ENCODE measurements around the gene C1orf21.

DNA sequence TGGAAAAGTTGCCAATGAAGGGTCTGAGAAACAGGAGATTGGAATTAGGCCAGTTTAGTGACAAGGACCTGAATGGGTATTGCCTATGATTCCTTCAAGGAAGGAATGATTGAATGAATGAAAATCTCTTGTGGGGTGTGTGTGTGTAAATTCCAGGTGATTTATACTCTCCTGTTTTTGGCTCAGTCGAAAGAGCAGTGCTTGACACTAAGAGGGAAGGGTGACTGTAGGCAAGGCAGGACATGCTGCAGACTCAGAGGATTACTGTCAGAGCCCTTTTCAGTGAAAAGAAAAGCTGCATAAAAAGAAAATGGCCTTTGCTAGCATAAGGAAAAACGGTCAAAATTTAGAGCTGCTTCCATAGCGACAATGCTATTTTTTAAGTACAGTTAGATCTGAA, 30.1 kb downstream of the C1orf21 start:
- TF ChIP-seq, protein P1, sequence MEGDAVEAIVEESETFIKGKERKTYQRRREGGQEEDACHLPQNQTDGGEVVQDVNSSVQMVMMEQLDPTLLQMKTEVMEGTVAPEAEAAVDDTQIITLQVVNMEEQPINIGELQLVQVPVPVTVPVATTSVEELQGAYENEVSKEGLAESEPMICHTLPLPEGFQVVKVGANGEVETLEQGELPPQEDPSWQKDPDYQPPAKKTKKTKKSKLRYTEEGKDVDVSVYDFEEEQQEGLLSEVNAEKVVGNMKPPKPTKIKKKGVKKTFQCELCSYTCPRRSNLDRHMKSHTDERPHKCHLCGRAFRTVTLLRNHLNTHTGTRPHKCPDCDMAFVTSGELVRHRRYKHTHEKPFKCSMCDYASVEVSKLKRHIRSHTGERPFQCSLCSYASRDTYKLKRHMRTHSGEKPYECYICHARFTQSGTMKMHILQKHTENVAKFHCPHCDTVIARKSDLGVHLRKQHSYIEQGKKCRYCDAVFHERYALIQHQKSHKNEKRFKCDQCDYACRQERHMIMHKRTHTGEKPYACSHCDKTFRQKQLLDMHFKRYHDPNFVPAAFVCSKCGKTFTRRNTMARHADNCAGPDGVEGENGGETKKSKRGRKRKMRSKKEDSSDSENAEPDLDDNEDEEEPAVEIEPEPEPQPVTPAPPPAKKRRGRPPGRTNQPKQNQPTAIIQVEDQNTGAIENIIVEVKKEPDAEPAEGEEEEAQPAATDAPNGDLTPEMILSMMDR (IDR thresholded peaks at IDR 0.05): no peak
- TF ChIP-seq POLR2A (IDR thresholded peaks at IDR 0.05): no peak
